Peyer's patch (tissue), 4 donors: ENCODE measurements around the gene REEP2.

ENCODE experiments used
- POLR2A ChIP-seq, 2 donors: fragments of 450-650 bp; IDR thresholded peaks; one replicate each; pipeline ENCODE4 v1.5.1; 2017; ENCODE audit warnings: antibody characterized with exemption in 2 of 2, mild to moderate bottlenecking in 2 of 2, moderate library complexity in 2 of 2
- TF ChIP-seq, protein P1 (sequence below), 6 experiments: fragments of 450-650 bp in 4 of 6; fragments of 200-600 bp in 2 of 6; sonication (generic) in 1 of 6; IDR thresholded peaks; one replicate each; pipeline ENCODE4 v1.5.1; 2017 to 2019; ENCODE audit warnings: antibody characterized with exemption in 6 of 6, mild to moderate bottlenecking in 3 of 6, moderate library complexity in 1 of 6

DNA sequence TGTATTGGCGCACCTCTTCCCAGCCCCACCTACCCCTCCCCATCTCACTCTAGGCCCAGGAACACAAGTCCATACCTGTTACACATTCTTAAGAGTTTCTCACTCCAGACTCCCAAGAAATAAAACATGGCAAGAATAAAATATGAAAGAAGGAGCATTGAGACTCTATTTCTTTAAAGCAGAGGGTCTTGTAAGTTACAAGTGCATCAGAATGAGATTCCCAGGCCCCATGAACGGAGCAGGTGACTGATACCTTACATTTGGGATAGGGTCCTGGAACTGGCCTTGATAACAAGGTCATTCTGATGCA lies 32.1 kb downstream of the REEP2 start:
- TF ChIP-seq, protein P1, sequence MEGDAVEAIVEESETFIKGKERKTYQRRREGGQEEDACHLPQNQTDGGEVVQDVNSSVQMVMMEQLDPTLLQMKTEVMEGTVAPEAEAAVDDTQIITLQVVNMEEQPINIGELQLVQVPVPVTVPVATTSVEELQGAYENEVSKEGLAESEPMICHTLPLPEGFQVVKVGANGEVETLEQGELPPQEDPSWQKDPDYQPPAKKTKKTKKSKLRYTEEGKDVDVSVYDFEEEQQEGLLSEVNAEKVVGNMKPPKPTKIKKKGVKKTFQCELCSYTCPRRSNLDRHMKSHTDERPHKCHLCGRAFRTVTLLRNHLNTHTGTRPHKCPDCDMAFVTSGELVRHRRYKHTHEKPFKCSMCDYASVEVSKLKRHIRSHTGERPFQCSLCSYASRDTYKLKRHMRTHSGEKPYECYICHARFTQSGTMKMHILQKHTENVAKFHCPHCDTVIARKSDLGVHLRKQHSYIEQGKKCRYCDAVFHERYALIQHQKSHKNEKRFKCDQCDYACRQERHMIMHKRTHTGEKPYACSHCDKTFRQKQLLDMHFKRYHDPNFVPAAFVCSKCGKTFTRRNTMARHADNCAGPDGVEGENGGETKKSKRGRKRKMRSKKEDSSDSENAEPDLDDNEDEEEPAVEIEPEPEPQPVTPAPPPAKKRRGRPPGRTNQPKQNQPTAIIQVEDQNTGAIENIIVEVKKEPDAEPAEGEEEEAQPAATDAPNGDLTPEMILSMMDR (IDR thresholded peaks at IDR 0.05), result no peak
- TF ChIP-seq POLR2A (IDR thresholded peaks at IDR 0.05), result no peak
